GM23338 (cell line): ENCODE results near the gene CEMIP2. TPM values are rescaled to one million over a fixed set of nuclear protein-coding genes. Genes with fewer than 3 reads are reported as not detected.

Experiments used
- ATAC-seq: fragments of 200-7000 bp; cut with Tn5 transposase; 3 replicates; pipeline ENCODE4 v1.9.1; 2020
- DNase-seq: peaks from one replicate; pipeline ENCODE4 v3.0.0-alpha.2; 2015; ENCODE audit warnings: low spot score
- H2AFZ ChIP-seq: fragments of 200-600 bp; sonication (generic); 2 replicates; pipeline ENCODE4 v1.8.0; 2016; ENCODE audit warnings: antibody characterized with exemption, mild to moderate bottlenecking, moderate library complexity
- H3F3A ChIP-seq: fragments of 200-600 bp; sonication (generic); replicated peaks from 2 replicates; pipeline ENCODE4 v1.8.0; 2017; ENCODE audit warnings: antibody characterized with exemption, mixed run types, low read depth
- H3K27ac ChIP-seq: fragments of 200-600 bp; sonication (generic); 2 replicates; pipeline ENCODE4 v1.6.1; 2016; ENCODE audit warnings: low read depth
- H3K27me3 ChIP-seq: fragments of 200-600 bp; sonication (generic); 2 replicates; pipeline ENCODE4 v1.8.0; 2016; ENCODE audit warnings: mild to moderate bottlenecking, mixed run types, moderate library complexity; ENCODE audit not compliant: insufficient read depth
- H3K36me3 ChIP-seq: fragments of 200-600 bp; sonication (generic); 2 replicates; pipeline ENCODE4 v1.8.0; 2016; ENCODE audit warnings: mild to moderate bottlenecking; ENCODE audit not compliant: insufficient read depth
- H3K4me1 ChIP-seq: fragments of 200-600 bp; sonication (generic); 2 replicates; pipeline ENCODE4 v1.8.0; 2016; ENCODE audit warnings: mild to moderate bottlenecking, moderate library complexity; ENCODE audit not compliant: insufficient read depth
- H3K4me2 ChIP-seq: fragments of 200-600 bp; sonication (generic); 2 replicates; pipeline ENCODE4 v1.7.1; 2017; ENCODE audit warnings: mixed run types
- H3K4me3 ChIP-seq: fragments of 200-600 bp; sonication (generic); 2 replicates; pipeline ENCODE4 v1.6.1; 2016; ENCODE audit warnings: mixed run types
- H3K79me2 ChIP-seq: fragments of 200-600 bp; sonication (generic); replicated peaks from 2 replicates; pipeline ENCODE4 v1.8.0; 2017; ENCODE audit warnings: mild to moderate bottlenecking; ENCODE audit not compliant: insufficient read depth
- H3K9me2 ChIP-seq: fragments of 200-600 bp; sonication (generic); 2 replicates; pipeline ENCODE4 v1.8.0; 2017; ENCODE audit not compliant: insufficient read depth
- H4K20me1 ChIP-seq: fragments of 200-600 bp; sonication (generic); replicated peaks from 2 replicates; pipeline ENCODE4 v1.8.0; 2017; ENCODE audit warnings: mild to moderate bottlenecking; ENCODE audit not compliant: insufficient read depth
- H3K27ac Mint-ChIP-seq: 2 replicates; pipeline ENCODE4 v1.8.0; 2020; ENCODE audit warnings: inconsistent platforms, mild to moderate bottlenecking, moderate library complexity, mixed read lengths
- H3K27me3 Mint-ChIP-seq: 3 replicates; pipeline ENCODE4 v1.8.0; 2022; ENCODE audit warnings: low read depth, mild to moderate bottlenecking, moderate library complexity, mixed read lengths, inconsistent platforms; ENCODE audit not compliant: insufficient read depth, poor library complexity
- H3K36me3 Mint-ChIP-seq: 3 replicates; pipeline ENCODE4 v1.8.0; 2021; ENCODE audit warnings: low read depth, mild to moderate bottlenecking, inconsistent platforms, moderate library complexity, mixed read lengths
- H3K4me1 Mint-ChIP-seq: 3 replicates; pipeline ENCODE4 v1.8.0; 2020; ENCODE audit warnings: mild to moderate bottlenecking, inconsistent platforms, mixed read lengths
- H3K4me3 Mint-ChIP-seq: 3 replicates; pipeline ENCODE4 v1.8.0; 2021; ENCODE audit warnings: moderate library complexity, mild to moderate bottlenecking, inconsistent platforms, mixed read lengths
- H3K9me3 Mint-ChIP-seq: 3 replicates; pipeline ENCODE4 v1.8.0; 2020; ENCODE audit warnings: moderate library complexity, mild to moderate bottlenecking, inconsistent platforms, mixed read lengths
- CREB1 ChIP-seq: fragments of 250-450 bp; sonication (Bioruptor Pico); IDR thresholded peaks from 2 replicates; pipeline ENCODE4 v1.5.0; 2020; ENCODE audit warnings: low read depth, mild to moderate bottlenecking, moderate library complexity
- EZH2phosphoT487 ChIP-seq: fragments of 200-600 bp; sonication (generic); IDR thresholded peaks from one replicate; pipeline ENCODE4 v1.8.1; 2018; ENCODE audit warnings: antibody characterized with exemption; ENCODE audit not compliant: unreplicated experiment
- JUNB ChIP-seq: IDR thresholded peaks from one replicate; pipeline ENCODE4 v1.6.1; 2016; ENCODE audit warnings: antibody characterized with exemption; ENCODE audit not compliant: unreplicated experiment
- NANOG ChIP-seq: IDR thresholded peaks from 2 replicates; pipeline ENCODE4 v1.6.1; 2016; ENCODE audit warnings: antibody characterized with exemption, borderline replicate concordance
- POLR2AphosphoS5 ChIP-seq: IDR thresholded peaks from 2 replicates; pipeline ENCODE4 v1.6.1; 2016; ENCODE audit warnings: antibody characterized with exemption, low read depth
- STAT1 ChIP-seq: IDR thresholded peaks from one replicate; pipeline ENCODE4 v1.6.1; 2016; ENCODE audit warnings: antibody characterized with exemption; ENCODE audit not compliant: unreplicated experiment
- ZNF114 ChIP-seq: fragments of 250-450 bp; sonication (Bioruptor Pico); IDR thresholded peaks from 2 replicates; pipeline ENCODE4 v1.5.0; 2020; ENCODE audit warnings: mild to moderate bottlenecking, moderate library complexity
- polyA plus RNA-seq: library from polyadenylated mRNA; unstranded; fragments of >200 nt; fragmentation: Nextera tagmentation; extraction: Ambion mirVana; gene quantifications from 2 replicates; pipeline ENCODE4 v1.2.1, GENCODE V29; 2016
- total RNA-seq: library from RNA; depleted of rRNA; stranded (reverse); fragments of >200 nt; shearing (Covaris generic); gene quantifications from 2 replicates; pipeline ENCODE4 v1.2.3, GENCODE V29; 2014
- TF ChIP-seq, protein P1 (sequence below): IDR thresholded peaks from one replicate; pipeline ENCODE4 v1.6.1; 2018; ENCODE audit warnings: antibody characterized with exemption; ENCODE audit not compliant: unreplicated experiment
- TF ChIP-seq, protein P2 (sequence below): fragments of 250-450 bp; sonication (Bioruptor Pico); IDR thresholded peaks from 2 replicates; pipeline ENCODE4 v1.5.0; 2020; ENCODE audit warnings: mild to moderate bottlenecking, moderate library complexity
- TF ChIP-seq, protein P3 (sequence below): IDR thresholded peaks from 2 replicates; pipeline ENCODE4 v1.6.1; 2016; ENCODE audit warnings: antibody characterized with exemption

The CEMIP2 gene
- total and polyA plus RNA-seq, 2 experiments from 2014 or later = 23.0 to 76.7 TPM

DNA sequence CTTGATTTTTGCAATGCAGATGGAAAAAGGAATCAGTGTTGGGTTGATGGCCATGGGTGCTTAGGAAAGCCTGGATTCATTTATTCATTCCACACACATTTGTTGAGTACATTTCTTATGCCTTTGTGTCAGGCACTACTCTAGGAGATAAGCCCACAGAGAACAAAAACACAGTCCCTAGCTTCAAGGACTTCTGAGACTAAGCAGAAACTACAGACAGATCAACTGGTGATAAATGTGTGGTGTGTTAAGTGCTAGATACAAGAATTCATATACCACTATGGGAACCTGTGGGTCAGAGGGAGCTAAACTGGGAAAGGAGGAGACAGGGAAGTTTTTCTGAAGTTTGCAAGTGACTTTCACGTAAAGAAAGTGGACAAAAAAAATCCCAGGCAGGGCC is 119.9 kb downstream of the CEMIP2 start (continued):
- TF ChIP-seq, protein P1, sequence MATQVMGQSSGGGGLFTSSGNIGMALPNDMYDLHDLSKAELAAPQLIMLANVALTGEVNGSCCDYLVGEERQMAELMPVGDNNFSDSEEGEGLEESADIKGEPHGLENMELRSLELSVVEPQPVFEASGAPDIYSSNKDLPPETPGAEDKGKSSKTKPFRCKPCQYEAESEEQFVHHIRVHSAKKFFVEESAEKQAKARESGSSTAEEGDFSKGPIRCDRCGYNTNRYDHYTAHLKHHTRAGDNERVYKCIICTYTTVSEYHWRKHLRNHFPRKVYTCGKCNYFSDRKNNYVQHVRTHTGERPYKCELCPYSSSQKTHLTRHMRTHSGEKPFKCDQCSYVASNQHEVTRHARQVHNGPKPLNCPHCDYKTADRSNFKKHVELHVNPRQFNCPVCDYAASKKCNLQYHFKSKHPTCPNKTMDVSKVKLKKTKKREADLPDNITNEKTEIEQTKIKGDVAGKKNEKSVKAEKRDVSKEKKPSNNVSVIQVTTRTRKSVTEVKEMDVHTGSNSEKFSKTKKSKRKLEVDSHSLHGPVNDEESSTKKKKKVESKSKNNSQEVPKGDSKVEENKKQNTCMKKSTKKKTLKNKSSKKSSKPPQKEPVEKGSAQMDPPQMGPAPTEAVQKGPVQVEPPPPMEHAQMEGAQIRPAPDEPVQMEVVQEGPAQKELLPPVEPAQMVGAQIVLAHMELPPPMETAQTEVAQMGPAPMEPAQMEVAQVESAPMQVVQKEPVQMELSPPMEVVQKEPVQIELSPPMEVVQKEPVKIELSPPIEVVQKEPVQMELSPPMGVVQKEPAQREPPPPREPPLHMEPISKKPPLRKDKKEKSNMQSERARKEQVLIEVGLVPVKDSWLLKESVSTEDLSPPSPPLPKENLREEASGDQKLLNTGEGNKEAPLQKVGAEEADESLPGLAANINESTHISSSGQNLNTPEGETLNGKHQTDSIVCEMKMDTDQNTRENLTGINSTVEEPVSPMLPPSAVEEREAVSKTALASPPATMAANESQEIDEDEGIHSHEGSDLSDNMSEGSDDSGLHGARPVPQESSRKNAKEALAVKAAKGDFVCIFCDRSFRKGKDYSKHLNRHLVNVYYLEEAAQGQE = no peak
- no peak for TF ChIP-seq EZH2phosphoT487

DNA sequence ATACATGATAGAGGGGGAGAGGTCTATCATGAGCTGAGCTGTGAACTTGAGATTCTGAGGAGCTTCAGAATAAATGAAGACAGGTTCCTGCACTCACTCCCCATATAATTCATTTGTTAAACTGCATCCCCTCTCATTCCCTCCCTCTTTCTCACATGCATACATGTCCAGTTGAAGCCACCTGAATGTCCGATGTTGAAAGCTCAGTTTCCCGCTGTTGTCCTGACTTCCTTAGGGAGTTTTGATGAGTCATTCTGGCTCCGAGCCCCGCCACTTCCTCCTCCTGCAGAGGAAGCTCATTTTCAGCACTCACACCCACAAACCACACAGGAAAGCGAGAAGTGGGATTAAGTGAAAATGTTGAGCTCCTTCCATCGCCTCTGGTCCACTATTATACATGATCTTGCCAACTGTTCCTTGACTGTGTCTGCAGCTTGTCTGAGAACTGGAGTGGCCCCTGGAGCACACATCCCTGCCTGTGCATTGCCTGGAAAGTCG is 121.2 kb downstream of the CEMIP2 start:
- no peaks in the 10 kb centered on the region; the same call in 1 of the 2 replicates for H3K4me1 ChIP-seq
- no peaks in the 10 kb centered on the region; the same call in 1 of the 2 replicates for H3F3A ChIP-seq
- Mint-ChIP-seq H3K9me3 (no peaks in the 10 kb centered on the region), H3K27me3 (peaks cover 4% of the 10 kb centered on the region), H3K36me3 (no peaks in the 10 kb centered on the region), H3K4me3 (no peak overlapping the region), H3K4me1 (peaks cover 6% of the 10 kb centered on the region), H3K27ac (no peak overlapping the region)
- ATAC-seq = no peak
- H3K27ac ChIP-seq = no peak overlapping the region
- no peak overlapping the region for H3K4me3 ChIP-seq
- peak; percentile 12 for DNase-seq
- H3K27me3 ChIP-seq = peaks cover 5% of the 10 kb centered on the region
- no peaks in the 10 kb centered on the region for H3K36me3 ChIP-seq
- H3K4me2 ChIP-seq = 0 out of 2 replicates have a peak overlapping the region, but pooled peaks have one; percentile 12
- H4K20me1 ChIP-seq = no peaks in the 10 kb centered on the region
- H3K79me2 ChIP-seq = no peaks in the 10 kb centered on the region
- 0 out of 2 replicates have a peak, but pooled peaks cover 6% of the 10 kb centered on the region for H3K9me2 ChIP-seq
- H2AFZ ChIP-seq = peak overlapping the region; percentile 87
- TF ChIP-seq NANOG = no peak
- TF ChIP-seq, protein P2, sequence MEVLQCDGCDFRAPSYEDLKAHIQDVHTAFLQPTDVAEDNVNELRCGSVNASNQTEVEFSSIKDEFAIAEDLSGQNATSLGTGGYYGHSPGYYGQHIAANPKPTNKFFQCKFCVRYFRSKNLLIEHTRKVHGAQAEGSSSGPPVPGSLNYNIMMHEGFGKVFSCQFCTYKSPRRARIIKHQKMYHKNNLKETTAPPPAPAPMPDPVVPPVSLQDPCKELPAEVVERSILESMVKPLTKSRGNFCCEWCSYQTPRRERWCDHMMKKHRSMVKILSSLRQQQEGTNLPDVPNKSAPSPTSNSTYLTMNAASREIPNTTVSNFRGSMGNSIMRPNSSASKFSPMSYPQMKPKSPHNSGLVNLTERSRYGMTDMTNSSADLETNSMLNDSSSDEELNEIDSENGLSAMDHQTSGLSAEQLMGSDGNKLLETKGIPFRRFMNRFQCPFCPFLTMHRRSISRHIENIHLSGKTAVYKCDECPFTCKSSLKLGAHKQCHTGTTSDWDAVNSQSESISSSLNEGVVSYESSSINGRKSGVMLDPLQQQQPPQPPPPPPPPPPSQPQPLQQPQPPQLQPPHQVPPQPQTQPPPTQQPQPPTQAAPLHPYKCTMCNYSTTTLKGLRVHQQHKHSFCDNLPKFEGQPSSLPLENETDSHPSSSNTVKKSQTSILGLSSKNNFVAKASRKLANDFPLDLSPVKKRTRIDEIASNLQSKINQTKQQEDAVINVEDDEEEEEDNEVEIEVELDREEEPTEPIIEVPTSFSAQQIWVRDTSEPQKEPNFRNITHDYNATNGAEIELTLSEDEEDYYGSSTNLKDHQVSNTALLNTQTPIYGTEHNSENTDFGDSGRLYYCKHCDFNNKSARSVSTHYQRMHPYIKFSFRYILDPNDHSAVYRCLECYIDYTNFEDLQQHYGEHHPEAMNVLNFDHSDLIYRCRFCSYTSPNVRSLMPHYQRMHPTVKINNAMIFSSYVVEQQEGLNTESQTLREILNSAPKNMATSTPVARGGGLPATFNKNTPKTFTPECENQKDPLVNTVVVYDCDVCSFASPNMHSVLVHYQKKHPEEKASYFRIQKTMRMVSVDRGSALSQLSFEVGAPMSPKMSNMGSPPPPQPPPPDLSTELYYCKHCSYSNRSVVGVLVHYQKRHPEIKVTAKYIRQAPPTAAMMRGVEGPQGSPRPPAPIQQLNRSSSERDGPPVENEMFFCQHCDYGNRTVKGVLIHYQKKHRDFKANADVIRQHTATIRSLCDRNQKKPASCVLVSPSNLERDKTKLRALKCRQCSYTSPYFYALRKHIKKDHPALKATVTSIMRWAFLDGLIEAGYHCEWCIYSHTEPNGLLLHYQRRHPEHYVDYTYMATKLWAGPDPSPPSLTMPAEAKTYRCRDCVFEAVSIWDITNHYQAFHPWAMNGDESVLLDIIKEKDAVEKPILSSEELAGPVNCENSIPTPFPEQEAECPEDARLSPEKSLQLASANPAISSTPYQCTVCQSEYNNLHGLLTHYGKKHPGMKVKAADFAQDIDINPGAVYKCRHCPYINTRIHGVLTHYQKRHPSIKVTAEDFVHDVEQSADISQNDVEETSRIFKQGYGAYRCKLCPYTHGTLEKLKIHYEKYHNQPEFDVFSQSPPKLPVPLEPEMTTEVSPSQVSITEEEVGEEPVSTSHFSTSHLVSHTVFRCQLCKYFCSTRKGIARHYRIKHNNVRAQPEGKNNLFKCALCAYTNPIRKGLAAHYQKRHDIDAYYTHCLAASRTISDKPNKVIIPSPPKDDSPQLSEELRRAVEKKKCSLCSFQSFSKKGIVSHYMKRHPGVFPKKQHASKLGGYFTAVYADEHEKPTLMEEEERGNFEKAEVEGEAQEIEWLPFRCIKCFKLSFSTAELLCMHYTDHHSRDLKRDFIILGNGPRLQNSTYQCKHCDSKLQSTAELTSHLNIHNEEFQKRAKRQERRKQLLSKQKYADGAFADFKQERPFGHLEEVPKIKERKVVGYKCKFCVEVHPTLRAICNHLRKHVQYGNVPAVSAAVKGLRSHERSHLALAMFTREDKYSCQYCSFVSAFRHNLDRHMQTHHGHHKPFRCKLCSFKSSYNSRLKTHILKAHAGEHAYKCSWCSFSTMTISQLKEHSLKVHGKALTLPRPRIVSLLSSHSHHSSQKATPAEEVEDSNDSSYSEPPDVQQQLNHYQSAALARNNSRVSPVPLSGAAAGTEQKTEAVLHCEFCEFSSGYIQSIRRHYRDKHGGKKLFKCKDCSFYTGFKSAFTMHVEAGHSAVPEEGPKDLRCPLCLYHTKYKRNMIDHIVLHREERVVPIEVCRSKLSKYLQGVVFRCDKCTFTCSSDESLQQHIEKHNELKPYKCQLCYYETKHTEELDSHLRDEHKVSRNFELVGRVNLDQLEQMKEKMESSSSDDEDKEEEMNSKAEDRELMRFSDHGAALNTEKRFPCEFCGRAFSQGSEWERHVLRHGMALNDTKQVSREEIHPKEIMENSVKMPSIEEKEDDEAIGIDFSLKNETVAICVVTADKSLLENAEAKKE (CRISPR knock-in tag) = no peak
- no peak for TF ChIP-seq JUNB
- TF ChIP-seq, protein P1 = no peak
- TF ChIP-seq CREB1 (CRISPR knock-in tag) = no peak
- no peak for TF ChIP-seq STAT1
- TF ChIP-seq, protein P3, sequence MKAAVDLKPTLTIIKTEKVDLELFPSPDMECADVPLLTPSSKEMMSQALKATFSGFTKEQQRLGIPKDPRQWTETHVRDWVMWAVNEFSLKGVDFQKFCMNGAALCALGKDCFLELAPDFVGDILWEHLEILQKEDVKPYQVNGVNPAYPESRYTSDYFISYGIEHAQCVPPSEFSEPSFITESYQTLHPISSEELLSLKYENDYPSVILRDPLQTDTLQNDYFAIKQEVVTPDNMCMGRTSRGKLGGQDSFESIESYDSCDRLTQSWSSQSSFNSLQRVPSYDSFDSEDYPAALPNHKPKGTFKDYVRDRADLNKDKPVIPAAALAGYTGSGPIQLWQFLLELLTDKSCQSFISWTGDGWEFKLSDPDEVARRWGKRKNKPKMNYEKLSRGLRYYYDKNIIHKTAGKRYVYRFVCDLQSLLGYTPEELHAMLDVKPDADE = no peak
- no peak for TF ChIP-seq POLR2AphosphoS5
- no peak for TF ChIP-seq EZH2phosphoT487
- TF ChIP-seq ZNF114 (CRISPR knock-in tag) = no peak
